Stimulated activated CD4-positive, alpha-beta T cell treated with anti-CD3 and anti-CD28 coated beads, TNF-alpha, amount 100 ng/mL, for 48 hours (primary cell): Measurements from ENCODE around the gene FITM1.

ENCODE experiments used
- DNase-seq, 3 donors: peaks; one replicate each; pipeline ENCODE4 v3.0.0-alpha.2; 2020; ENCODE audit warnings: low read depth in 3 of 3

Gene FITM1, protein sequence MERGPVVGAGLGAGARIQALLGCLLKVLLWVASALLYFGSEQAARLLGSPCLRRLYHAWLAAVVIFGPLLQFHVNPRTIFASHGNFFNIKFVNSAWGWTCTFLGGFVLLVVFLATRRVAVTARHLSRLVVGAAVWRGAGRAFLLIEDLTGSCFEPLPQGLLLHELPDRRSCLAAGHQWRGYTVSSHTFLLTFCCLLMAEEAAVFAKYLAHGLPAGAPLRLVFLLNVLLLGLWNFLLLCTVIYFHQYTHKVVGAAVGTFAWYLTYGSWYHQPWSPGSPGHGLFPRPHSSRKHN

DNA sequence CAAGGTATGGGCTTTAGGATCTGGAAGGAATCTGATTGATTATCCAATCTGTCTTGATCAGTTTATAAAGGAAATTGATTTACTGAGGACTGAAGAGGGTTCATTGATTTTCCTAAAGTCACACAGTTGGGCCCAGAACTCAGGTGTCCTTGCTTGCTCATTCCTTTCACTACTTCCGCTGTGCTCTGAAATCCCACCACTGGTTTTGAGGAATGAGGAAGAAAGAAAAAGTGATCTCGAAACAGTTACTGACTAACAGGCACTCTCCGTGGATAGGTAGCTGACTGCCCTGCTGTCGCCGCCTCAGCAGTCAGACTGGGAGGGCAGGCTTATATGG, at the start of gene FITM1:
Gene FITM1, plus strand, starts transcription at position 280 of the 337 bp plus-strand sequence. CDS start 905 bp downstream, outside the sequence.
- no peak for DNase-seq

DNA sequence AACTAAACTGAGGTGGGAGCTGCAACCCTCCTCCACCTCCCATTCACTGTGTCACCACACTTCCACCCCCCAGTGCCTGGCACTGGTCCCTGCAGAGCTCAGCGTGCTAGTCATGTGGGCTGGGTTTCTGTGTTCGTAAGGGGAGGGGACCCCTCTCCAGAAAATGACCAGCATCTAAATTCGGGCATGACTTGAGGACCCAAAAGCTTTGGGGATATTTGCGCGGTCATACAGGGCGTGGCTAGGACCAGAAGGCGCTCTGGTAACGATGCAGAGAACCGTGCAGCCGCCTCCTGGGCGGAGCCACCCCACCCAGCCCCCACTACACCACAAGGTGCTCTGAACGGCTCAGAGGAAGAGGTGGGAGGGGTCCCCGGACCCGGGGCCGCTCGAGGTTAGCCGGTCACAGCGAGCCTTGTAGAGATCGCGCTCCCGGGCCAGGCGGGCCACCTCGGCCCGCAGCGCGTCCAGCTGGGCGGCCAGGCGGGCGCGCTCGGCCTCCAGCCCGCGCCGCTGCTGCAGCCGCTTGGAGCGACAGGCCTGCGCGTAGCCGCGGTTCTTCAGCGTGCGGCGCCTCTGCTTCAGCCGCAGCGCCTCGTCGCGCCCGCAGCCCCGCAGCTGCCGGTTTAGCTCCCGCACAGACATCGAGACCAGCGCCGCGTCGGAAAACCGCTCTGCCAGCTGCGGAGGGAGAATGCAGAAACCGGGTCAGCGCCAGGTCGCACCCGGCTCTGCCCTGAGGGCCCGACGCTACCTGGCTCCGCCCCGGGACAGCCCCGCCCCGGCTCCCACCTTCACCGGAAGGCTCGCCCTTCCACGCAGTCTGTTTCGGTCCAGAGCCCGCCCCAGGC, 49.3 kb upstream of the FITM1 start:
- peak; percentile 32 to 71 (median 39) for DNase-seq

DNA sequence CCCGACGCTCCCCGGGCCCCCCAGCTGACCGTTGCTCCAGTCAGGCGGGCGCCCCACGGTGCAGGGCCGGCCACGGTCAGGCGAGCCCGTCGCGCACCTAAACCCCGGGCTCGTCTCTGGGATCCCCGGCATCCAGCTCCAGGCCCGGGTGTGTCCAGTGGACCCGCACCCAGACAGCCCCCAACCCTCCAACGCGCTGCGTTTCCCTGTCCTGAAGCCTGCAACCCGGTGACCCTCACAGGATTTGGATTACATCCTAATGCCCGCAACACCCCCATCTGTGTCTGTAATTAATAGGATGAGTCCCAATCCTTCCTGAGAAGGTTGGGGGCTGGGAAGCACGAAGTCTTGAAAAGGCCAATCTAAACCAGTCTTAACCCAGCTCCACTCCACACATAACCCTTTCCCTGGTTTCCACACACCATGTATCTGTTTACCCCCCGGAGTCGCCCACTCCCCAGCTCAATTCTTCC, 48.7 kb upstream of the FITM1 start:
- DNase-seq, result no peak

DNA sequence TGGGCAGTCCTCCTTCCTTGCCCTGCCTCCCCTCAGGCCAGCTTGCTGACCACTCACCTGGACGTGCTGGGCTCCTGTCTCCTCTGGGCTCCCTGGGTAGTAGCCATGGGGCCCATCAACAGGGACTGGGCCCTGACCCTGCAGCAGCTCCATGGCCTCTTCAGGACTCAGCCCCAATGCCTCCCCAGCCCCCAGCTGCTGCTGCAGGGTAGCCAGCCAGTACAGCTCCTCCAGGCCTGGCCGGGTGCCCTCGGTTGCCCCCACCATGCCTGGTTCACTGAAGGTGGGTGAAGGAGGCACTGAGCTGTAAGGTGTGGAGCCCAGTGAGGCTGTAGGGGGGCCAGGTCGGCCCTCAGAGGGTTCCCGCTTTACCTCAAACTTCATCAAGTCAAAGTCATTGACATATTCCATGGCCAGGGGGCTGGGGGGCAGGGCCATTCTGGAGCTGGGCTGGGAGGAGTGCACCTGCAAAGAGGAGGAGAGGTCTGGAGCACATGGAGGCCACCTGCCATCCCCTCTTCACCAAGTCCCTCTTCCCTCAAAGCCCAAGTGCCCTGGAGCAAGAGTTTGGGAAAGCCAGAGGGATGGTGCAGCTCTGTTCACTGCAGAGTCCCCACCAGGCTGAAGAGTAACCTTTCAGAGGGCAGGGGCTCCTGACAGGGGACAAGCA, 47.9 kb upstream of the FITM1 start:
- DNase-seq, result no peak

DNA sequence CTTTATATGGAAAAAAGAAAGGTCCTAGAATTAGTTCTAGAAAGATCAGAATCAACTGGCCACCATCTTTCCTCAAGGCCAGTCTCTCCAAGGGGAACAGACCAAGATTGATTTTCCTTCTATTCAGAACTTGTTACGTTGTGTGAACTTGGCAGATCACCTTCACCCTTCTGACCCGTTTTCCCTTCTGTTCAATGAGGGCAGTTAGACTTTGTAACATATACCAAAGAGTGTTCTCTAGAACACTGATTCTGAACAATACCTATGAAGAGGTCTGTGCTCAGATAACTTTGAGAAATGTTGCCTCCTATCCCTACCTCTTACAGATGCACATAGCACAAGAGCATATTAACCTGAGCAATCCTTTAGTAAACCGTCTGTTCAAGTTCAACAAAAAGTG, 47.0 kb upstream of the FITM1 start:
- no peak for DNase-seq

DNA sequence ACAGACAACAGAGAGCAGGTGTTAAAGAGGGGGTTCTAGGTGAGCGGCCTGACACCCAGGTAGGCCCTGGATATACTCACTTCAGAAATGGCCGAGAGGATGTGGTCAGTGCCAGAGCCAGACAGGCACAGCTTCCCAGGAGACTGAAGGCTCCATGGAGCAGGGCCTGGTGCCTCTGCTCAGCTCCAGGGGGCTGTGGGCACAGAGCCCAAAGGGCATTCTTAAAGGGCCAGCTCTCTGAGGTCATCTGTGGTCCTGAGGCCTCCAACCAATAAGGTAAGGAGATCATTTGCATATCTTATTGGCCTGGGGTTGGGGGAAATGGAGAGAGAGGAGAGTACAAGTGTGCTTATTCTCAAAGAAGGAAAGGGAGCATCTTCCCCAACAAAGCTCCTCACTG, 46.0 kb upstream of the FITM1 start:
- DNase-seq, result no peak

DNA sequence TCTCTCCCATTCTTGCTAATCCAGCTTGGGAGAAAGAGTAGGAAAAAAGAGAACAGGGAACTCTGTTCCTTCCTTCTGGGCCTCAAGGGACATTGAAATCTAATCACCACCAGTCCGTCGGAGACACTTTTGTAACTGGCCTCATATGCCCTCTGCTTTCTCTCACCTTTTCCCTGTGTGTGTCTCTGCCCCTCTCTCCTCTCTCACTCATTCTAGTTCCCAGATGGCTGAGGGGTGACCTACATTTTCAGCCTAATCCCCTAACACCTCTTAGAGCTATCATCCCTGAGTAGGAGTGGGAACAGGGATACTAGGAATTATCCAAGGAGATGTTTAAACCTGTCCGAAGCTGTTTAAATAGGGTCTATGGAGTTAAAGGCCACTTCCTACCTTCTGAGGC, 45.2 kb upstream of the FITM1 start:
- DNase-seq, result no peak

DNA sequence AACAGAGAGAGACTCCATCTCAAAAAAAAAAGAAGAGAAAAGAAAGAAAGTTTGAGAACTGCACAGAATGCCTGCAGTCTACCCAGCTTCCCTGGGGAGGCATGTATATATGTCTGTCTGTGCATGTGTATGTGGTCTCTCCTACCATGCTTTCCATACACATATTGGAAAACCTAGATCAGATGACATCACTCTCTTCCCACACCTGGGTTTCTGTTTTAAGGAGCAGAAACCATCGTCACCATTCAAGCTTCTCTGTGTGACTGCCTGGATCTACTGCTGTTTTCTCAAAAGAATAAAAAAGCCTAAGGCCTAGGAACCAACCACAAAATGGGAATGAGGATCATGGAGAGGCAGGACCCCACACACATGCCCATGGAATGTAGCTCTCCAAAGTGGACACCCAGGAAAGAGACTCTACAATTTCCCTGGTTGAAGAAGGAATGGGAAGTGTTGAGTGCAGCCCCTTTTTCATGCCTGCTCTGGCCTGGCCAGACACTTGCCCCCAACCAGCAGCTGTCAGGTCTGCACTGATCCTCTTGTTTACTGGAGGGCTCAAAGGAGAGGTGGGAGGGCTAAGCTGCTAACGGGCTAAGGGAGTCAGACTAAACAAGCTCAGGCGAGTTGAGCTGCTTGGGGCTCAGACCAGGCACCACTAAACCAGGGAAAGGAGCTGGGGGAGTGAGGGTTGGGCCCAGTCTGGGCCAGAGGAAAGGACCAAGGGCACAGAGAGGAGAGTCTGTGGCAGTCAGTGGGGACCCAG, 44.1 kb upstream of the FITM1 start:
- no peak for DNase-seq

DNA sequence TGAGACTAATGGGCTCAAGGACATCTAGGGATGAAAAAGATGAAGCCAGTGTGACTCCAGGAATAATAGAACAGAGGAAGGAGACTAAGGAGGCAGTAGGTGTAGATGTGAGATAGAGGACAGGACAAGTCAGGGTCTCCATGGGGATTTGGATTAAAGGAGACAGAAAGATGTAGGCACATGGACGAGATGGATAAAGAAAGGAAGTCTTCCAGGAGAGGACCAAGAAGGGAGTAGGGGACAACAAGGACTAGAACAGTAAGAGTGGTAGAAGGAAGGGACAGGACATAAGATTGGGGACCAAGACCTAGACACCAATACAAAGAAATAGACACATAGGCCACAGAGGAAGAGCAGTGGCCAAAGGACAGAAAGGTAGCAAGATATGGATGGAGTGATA, 43.5 kb upstream of the FITM1 start:
- DNase-seq, result no peak

DNA sequence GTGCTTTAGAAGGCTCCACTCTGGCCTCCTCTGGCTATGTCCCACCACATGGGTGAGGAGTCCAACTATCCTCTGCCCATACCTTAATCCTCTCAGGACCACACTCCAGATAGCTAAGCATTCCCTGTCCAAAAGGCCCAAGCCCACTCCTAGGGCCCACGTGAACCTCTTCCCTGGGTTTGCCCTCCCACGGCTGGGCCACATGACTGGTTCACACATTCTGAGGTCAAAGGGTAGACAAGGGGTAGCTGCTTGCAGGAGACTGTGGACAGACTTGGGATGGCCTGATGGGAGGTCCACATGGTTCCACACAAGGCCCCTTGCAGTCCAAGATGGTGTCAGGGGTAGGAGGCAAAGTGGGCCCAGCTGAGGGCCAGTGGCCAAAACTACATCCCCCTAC, 42.4 kb upstream of the FITM1 start:
- DNase-seq, result no peak

DNA sequence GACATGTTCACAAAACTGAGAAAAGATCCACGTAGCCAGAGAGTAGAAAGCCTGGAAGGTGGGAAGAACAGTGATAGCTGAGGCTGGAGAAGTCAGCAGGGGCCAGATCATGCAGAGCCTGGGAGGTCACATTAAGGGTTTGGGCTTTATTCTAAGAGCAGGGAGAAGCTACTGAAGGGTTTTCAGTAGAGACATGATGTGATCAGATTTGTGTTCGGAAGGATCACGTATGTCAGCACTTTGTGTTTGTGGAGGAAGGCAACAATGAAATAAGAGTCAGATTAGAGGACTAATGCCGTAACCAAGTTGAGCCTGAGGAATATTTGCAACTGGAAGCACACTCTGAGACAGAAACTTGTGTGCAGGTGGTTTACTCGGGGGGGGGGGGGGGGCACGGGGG, 40.6 kb upstream of the FITM1 start:
- DNase-seq, result no peak

DNA sequence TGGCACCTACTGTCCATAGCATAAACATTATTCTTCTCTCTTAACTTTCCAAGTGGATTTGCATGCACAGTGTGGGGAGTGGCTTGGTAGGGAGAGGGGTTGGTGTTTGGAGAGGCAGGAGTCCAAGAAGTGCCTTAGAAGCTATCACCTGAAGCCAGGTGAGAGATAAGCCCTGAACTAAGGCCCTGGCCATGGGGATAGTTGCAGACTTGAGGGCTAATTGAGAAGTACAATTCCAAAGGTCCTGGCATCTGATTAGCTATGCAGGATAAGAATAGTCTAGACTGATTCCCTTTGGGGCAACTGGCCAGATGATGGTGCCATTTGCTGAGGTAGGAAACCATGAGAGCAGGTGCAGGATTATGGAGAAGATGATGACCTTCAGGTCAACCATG, 38.4 kb upstream of the FITM1 start:
- DNase-seq, result no peak

DNA sequence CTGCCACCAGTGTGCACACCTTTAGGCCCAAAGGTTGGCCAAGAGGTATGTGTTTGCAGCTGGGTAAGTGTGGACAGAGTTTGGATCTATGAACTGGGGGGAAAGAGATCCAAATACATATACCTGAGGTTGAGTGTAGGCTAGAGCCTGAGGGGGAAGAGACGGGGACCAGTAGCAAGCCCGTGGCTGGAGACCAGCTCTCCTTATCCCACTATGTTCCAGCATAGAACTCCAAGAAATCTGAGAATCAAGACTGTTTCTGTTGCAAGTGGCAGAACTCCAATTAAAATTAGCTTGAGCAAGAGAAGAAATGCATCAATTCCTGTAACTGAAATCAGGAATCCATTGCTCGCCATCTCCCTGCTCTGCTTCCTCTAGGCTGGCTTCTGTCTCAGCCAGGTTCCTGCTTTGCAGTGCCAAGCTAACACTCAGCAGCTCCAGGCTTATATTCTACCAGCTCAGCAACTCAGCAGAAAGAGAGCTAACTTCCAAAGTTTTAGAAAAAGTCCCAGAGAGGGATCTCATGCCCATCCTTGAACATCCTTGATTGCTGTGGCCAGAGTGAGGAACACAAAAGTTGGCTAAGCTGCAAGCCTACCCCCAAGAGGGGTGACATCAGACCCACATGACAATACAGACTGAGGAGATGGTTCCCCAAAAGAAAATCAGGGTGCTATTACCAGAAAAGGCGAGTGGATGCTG, 37.8 kb upstream of the FITM1 start:
- no peak for DNase-seq

DNA sequence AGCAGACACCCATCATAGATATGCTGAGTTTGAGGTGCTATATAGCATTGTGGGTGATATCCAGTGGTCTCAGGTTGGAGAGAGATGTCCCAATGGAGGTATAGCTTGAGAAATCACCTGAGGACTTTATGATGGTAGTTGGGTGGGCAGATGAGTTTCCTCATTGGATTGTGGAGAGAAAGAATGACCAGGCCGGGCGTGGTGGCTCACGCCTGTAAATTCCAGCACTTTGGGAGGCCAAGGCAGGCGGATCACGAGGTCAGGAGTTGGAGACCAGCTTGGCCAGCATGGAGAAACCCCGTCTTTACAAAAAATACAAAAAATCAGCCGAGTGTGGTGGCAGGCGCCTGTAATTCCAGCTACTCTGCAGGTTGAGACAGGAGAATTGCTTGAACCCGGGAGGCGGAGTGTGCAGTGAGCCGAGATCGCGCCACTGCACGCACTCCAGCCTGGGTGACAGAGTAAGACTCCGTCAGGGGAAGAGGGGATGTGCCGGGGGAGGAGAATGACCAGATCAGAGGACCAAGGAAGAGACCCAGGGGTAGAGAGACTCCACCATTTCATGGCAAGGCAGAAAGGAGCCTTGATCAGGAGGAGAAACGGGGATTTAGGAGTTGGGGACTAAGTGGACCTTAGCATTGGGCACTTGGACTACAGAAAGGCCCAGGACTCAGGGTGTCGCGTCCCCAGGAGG, 37.1 kb upstream of the FITM1 start:
- DNase-seq, result no peak

DNA sequence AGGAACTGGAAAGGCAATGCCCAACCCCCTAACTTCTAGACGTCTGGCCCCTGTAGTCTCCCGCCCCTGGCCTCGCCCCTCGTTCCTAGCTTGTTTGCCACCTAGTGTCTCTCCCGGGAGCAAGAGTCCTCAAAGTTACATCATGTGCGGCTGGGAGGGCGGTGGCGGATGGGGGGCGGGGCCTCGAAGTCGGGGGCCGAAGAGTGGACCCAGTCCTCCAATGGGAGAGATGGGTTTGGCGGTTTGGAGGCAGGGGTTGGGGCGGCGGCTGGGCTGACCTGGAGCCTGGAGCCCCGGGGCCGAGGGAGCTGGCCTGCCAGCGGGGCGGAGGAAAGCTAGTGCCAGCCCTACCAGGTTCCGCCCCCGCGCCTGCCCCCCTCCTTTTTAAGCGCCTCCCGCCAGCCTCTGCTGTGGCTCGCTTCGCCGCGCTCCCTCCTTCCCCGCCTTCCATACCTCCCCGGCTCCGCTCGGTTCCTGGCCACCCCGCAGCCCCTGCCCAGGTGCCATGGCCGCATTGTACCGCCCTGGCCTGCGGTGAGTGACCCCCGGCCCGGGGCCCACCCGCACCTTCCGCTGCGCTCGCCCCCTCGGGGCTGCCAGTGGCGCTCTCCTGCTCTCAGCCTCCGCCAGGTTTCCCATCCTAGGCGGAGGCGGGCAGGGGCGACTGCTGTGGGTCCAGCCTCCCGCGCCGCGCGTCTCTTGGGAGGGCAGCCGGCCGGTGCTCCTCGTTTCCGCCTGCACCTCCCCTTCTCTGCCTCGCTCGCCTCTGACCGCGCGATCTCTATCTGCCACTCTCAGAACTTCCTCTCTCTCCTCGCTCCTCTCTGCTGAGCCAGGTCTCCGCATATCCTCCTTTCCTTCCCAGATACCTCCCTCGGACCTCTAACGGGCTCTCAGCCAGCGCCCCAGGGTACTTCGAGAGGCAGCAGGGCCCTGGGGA, 36.3 kb upstream of the FITM1 start, which contains the start of gene PCK2:
Gene PCK2, plus strand, starts transcription at position 411 of the 940 bp plus-strand sequence. Its CDS starts 95 bp downstream, at position 506.
- peak; percentile 74 to 91 (median 85) for DNase-seq

DNA sequence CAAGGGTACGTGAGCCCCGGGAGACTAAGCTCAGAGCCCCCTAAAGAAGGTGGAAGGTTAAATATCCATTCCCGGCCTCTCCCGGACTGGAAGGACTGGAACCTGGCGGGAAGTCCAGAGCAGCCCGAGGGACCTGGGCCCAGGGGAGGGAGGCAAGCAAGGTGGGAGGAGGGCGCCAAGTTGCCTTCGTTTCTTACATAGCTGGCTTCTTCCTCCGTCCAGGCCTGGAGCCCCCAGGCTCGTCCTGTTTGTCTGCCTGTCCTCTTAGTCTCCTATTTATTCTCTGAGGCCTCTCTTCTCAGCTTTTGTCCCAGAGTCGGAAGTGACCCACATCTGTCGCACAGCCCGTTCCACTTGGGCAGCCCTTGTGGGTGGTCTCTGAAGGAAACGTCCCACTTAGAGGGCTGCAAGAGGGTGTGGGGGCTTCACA, 35.6 kb upstream of the FITM1 start:
- no peak for DNase-seq

DNA sequence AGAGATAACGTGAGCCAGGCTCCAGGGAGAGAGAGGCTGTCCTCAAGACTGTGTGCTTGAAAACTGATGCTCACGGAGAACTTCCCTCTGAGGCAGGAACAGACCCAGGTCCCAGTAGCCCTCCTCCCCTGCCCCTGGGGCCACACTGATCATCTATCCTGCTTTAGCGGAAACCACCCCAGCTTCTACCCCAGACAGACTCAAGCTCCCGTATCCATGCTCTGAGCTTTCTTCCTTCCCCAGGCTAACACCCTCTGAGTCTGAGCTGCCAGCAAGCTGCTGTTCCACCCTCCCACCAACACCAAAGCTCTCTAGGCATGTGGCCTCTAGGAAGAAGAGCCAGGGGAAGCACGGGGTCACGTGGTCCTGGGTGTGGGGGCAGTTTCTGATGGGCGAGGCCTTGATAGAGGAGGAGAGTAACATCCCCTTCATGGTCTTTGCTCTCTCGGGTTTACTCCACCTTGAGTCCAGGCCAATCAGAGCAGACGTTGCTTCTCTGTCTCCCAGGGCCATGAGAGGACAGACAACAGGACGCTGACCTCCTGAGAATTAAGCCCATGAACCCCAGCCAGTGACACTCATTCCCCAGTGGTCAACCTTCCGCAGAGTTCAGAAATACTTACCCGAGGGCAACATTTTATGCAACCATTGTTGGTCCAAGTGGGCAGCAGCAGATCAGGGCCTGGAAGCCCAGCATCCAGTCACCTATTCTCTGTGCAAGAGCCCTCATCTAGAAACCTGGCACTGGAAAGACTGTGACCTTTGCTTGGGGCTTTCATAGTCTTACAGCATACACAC, 35.0 kb upstream of the FITM1 start:
- peak; percentile 52 to 64 (median 59) for DNase-seq

DNA sequence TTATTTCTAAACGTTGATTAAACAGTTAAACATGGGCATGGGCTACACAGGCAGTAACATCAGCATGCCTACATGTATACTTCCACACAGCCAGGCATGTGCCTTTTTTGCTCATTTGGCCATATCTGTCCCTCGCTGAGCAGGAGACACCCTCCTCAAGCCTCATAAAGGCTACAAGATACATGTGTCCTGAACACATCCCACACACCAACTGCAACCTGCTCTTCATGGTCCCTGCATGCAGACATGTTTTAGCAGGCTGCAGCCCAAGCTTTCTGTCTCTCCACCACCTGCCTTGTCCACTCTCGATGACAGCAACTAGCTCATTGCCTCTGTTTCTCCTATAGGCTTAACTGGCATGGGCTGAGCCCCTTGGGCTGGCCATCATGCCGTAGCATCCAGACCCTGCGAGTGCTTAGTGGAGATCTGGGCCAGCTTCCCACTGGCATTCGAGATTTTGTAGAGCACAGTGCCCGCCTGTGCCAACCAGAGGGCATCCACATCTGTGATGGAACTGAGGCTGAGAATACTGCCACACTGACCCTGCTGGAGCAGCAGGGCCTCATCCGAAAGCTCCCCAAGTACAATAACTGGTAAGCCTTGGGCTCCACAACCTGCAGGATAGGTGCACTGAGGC, 33.8 kb upstream of the FITM1 start:
- DNase-seq, result no peak
